Measurements from ENCODE around the gene KLHL29. TPM values are rescaled to one million over a fixed set of nuclear protein-coding genes. Genes with fewer than 3 reads are reported as not detected.

The KLHL29 gene
- total and polyA plus RNA-seq, 2 of the 13 experiments (the other 11 are each of a cell fraction or from before 2014, with no cell fraction given), result 0.01 TPM; not detected in 1

DNA sequence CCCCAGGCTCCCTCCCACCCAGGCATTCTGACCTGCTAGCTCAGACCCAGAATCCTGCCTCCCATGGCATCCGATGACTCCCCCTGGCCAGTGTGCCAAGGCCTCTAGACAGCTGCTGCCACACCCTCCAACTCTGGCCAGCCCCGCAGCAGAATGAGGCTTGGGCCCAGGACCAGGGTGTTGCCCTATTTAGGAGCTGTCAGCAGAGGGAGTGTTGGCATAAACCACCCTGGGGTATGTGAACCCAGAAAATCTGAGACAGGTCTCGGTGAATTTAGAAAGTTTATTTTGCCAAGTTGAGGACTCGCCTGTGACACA, 134.3 kb downstream of the KLHL29 start:
- TF ChIP-seq, protein P1, sequence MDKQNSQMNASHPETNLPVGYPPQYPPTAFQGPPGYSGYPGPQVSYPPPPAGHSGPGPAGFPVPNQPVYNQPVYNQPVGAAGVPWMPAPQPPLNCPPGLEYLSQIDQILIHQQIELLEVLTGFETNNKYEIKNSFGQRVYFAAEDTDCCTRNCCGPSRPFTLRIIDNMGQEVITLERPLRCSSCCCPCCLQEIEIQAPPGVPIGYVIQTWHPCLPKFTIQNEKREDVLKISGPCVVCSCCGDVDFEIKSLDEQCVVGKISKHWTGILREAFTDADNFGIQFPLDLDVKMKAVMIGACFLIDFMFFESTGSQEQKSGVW (CRISPR knock-in tag; IDR thresholded peaks at IDR 0.05; ENCODE audit: borderline replicate concordance), result no peak
- TF ChIP-seq ATM (IDR thresholded peaks at IDR 0.05; ENCODE audit: borderline replicate concordance), result no peak
- TF ChIP-seq, protein P2, sequence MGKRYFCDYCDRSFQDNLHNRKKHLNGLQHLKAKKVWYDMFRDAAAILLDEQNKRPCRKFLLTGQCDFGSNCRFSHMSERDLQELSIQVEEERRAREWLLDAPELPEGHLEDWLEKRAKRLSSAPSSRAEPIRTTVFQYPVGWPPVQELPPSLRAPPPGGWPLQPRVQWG (CRISPR knock-in tag; IDR thresholded peaks at IDR 0.05; ENCODE audit: borderline replicate concordance, low read depth), result no peak
- TF ChIP-seq THAP11 (CRISPR knock-in tag; IDR thresholded peaks at IDR 0.05), result no peak
- no peak for TF ChIP-seq ZSCAN20 (CRISPR knock-in tag; IDR thresholded peaks at IDR 0.05; ENCODE audit: borderline replicate concordance)
- TF ChIP-seq NBN (conservative IDR thresholded peaks at IDR 0.05), result no peak
- no peak for TF ChIP-seq RORA (CRISPR knock-in tag; IDR thresholded peaks at IDR 0.05)
- no peak for TF ChIP-seq IRF2 (CRISPR knock-in tag; IDR thresholded peaks at IDR 0.05)
- no peak for TF ChIP-seq POLR2AphosphoS5 (IDR thresholded peaks at IDR 0.05; ENCODE audit: low read depth, low read length)
- no peak for TF ChIP-seq SNAI1 (CRISPR knock-in tag; IDR thresholded peaks at IDR 0.05; ENCODE audit: borderline replicate concordance)
- TF ChIP-seq ZNF563 (CRISPR knock-in tag; IDR thresholded peaks at IDR 0.05), result no peak
- TF ChIP-seq TCF7 (IDR thresholded peaks at IDR 0.05; ENCODE audit: low read depth), result no peak
- TF ChIP-seq ZNF549 (CRISPR knock-in tag; IDR thresholded peaks at IDR 0.05), result no peak
- 83% methylated on average over 4 of the region's 4 CpGs for WGBS (ENCODE audit: low lambda C conversion rate)
- BruUV-seq (replicated peaks), result no TSS peak
- Histone ChIP-seq H3K79me2 (ENCODE audit: insufficient read depth, low read length) (no peaks in the 10 kb centered on the region), H3K27ac (ENCODE audit: extremely low read length, insufficient read depth, low read length) (no peak overlapping the region), H3K4me2 (ENCODE audit: low read depth, low read length) (no peak overlapping the region), H3K27me3 (ENCODE audit: control insufficient read depth in 1 of 2, insufficient read depth in 2 of 2, low read length in 2 of 2) (peaks cover 2 to 33% of the 10 kb centered on the region in 2 experiments; a peak in 4 of 5 replicates), H3K4me1 (ENCODE audit: insufficient read depth, low read length) (peaks cover 28% of the 10 kb centered on the region), H3K9me3 (ENCODE audit: low read length) (no peaks in the 10 kb centered on the region), H3K36me3 (replicated peaks in 1 of 2; ENCODE audit: control insufficient read depth in 1 of 2, insufficient read depth in 2 of 2, low read length in 2 of 2) (no peaks in the 10 kb centered on the region), H3K9ac (ENCODE audit: insufficient read depth, low read depth, low read length) (no peak overlapping the region), H4K20me1 (ENCODE audit: insufficient read depth, low read length) (no peaks in the 10 kb centered on the region), H2AFZ (ENCODE audit: low read length) (no peak overlapping the region), H3K4me3 (replicated peaks in 1 of 3; ENCODE audit: insufficient read depth in 1 of 3, low read depth in 2 of 3, low read length in 3 of 3) (no peak overlapping the region)
- FAIRE-seq (no peak), ATAC-seq (no peak), DNase-seq (ENCODE audit: low spot score) (no peak)
- CTCF ChIA-PET (ENCODE audit: low intra/inter-chr PET ratio, low total read pairs), result no interaction called here
- in situ Hi-C loops (cut with HindIII; ENCODE audit: extremely low pct_ligation_motif_present, low pct_unique_long_range_greater_than_20kb), result no loop called here
- POLR2A ChIA-PET, result no interaction called here
- intact Hi-C loops (cut with micrococcal nuclease; ENCODE audit: unreplicated experiment), result no loop called here

Measured in HepG2 (cell line).